GM12875 (cell line): Measurements from ENCODE around the gene MRPS9.

Experiments
- H3K4me3 ChIP-seq: one replicate; pipeline ENCODE4 v1.5.1; 2011; ENCODE audit warnings: low read depth, low read length, control low read depth
- TF ChIP-seq, protein P1 (sequence below): IDR thresholded peaks from 2 replicates; pipeline ENCODE4 v1.5.1; 2011; ENCODE audit warnings: low read depth, mild to moderate bottlenecking, control low read depth, inconsistent platforms, low read length, moderate library complexity, borderline replicate concordance; ENCODE audit not compliant: insufficient read depth

MRPS9 gene

DNA sequence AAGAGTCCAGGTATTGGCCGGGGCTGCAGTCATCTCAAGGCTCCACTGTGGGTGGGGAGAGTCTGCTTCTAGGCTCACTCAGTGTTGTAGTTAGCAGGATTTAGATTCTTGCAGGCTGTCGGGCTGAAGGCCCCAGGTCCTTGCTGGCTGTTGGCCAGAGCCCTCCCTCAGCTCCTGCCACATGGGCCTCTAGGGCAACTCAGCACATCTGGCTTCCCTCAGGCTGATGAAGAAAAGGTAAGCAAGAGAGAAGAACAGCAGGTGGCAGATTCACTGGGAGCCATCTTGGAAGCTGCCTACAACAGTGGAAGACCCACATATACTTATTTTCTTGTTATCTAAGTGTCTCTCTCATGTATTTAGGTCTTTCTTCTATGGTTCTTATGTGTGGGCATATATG, 4.3 kb downstream of the MRPS9 start:
- TF ChIP-seq, protein P1, sequence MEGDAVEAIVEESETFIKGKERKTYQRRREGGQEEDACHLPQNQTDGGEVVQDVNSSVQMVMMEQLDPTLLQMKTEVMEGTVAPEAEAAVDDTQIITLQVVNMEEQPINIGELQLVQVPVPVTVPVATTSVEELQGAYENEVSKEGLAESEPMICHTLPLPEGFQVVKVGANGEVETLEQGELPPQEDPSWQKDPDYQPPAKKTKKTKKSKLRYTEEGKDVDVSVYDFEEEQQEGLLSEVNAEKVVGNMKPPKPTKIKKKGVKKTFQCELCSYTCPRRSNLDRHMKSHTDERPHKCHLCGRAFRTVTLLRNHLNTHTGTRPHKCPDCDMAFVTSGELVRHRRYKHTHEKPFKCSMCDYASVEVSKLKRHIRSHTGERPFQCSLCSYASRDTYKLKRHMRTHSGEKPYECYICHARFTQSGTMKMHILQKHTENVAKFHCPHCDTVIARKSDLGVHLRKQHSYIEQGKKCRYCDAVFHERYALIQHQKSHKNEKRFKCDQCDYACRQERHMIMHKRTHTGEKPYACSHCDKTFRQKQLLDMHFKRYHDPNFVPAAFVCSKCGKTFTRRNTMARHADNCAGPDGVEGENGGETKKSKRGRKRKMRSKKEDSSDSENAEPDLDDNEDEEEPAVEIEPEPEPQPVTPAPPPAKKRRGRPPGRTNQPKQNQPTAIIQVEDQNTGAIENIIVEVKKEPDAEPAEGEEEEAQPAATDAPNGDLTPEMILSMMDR = no peak
- no peak overlapping the region for H3K4me3 ChIP-seq

DNA sequence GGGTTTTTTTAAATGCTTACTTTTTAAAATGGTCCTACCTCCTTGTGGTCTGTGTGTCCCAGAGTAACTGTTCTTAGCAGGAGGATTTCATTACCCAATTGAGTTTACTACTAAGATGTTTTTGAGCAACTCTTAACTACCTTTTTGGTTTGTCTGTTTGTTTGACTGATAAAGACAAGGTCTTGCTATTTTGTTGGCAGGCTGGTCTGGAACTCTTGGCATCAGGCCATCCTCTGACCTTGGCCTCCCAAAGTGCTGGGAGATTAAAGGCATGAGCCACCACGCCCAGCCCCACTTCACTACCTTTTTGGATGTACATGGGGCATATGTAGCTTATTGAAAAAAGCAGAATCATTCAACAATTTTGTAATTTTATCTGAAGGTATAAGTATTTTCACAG, 14.9 kb downstream of the MRPS9 start:
- H3K4me3 ChIP-seq = no peak overlapping the region
- TF ChIP-seq, protein P1 = no peak

DNA sequence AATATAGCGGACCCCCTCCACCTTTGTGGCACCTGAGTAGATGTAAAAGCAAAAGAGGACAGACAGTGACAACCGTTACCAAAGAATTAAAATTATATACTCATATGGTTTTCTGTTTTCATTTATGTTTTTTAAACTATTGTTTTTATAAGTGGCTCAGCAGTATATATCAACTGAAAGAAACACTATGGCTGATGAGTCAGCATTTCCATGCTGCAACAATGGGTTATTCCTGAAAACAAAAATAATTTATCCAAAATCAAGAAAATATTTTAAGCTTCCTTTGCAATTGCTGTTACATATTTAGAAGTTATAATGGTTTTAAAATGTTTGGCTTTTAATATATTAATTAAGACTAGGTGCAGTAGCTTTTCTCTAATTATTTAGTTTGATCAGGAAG, 17.7 kb downstream of the MRPS9 start:
- H3K4me3 ChIP-seq = no peak overlapping the region
- TF ChIP-seq, protein P1 = no peak

DNA sequence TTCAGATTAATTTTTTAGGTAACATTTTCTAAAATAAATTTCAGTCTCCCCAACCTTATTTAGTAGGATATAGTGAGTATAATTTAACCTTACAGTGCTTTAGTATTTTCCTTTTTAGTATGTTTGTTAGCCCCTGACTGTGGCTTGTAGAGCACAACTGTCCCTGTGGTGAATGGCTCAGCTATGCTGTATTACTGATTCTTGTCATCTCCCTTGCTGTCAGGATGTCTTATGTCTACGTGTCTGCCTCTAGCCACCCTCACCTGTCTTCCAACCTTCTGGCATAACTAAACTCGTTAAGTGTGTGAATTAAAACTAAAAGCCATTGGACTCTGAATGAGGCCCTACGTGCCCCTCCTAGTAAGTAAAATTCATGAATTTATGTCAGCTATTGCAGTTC, 18.4 kb downstream of the MRPS9 start:
- H3K4me3 ChIP-seq = no peak overlapping the region
- TF ChIP-seq, protein P1 = no peak

DNA sequence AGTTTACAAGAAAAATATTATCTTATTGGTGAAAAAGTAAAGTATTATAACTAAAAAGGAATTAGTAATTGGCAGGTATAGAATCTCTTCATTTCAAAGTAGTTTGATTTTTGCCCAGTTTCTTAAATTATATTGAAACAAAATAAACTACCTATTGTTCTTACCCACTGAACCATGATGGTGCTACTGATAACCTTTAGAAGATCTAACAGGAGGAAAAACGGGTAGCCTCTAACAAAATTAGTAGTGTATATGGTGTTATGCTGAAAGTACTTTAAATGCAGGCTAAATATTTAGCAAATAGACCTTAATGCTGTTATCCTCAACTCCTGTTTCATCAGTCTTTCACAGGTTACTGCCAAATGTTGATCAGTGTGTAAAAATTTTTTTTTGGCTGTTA, 19.1 kb downstream of the MRPS9 start:
- TF ChIP-seq, protein P1 = no peak
- H3K4me3 ChIP-seq = no peak overlapping the region

DNA sequence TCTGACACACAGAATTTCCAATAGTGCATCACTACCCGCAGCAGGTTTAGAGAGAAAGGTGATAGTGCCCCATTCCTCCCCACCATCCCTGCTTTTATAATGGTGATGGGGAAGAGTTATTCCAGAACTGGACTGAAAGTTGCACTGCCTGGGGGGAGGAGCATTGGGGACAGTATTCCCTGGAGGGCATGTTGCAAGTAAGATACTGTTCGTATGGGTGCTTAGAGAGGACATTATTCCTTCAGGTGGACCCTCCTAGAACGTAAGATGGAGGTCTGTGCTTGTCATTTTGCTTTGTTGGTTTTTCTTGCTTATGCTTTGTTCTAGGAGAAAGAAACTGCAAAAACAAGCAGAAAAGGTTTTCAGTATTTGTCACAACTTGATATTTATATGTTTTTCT, 23.7 kb downstream of the MRPS9 start:
- H3K4me3 ChIP-seq = no peak overlapping the region
- TF ChIP-seq, protein P1 = no peak

DNA sequence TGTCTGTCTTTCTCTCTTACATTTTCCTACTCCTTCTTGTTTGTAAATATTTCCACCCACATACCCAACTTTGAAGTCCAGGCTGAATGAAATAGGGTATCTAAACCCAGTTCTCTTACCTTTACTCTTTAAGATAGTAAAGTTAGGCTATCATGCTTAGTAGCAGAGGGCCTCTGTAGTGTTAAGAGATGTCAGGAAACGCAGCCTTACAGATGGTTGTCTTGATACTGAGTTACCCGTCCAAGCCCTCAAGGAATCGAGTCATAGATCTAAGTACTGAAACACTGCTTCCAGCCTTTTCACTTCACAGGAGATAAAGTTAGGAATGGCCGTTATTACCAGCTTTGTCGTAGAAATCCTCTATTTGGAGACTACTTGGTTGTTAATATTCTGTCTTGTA, 24.3 kb downstream of the MRPS9 start:
- no peak overlapping the region for H3K4me3 ChIP-seq
- TF ChIP-seq, protein P1 = no peak
